ENCODE measurements around the gene ELANE. TPM values are rescaled to one million over a fixed set of nuclear protein-coding genes. Genes with fewer than 3 reads are reported as not detected.

ELANE gene
- total and polyA plus RNA-seq, 2 donors from 2014 or later: 0.85 TPM; not detected in 1

DNA sequence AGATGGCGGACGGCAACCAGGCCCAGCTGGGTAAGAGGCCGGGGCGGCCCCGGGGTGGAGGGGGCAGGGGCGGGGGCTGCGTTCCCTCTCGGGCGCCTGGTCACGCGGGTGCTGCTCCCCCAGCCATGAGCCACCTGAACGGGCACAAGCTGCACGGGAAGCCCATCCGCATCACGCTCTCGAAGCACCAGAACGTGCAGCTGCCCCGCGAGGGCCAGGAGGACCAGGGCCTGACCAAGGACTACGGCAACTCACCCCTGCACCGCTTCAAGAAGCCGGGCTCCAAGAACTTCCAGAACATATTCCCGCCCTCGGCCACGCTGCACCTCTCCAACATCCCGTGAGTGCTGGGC is 43.7 kb upstream of the ELANE start:
- Histone ChIP-seq H3K9ac (ENCODE audit: low read length in 3 of 3) (no peak overlapping the region), H3K36me3 (ENCODE audit: control insufficient read depth in 2 of 3, insufficient read depth in 3 of 3, low read length in 3 of 3) (peaks cover 7 to 58% (median 24%) of the 10 kb centered on the region in 3 donors), H3K27me3 (ENCODE audit: control insufficient read depth, insufficient read depth, low read length) (no peaks in the 10 kb centered on the region), H3K4me3 (ENCODE audit: low read length in 3 of 3) (no peak overlapping the region), H3K4me1 (ENCODE audit: control insufficient read depth in 2 of 3, insufficient read depth in 2 of 3, low read depth in 1 of 3, low read length in 3 of 3) (no peaks in the 10 kb centered on the region), H3K9me3 (ENCODE audit: control insufficient read depth in 2 of 3, insufficient read depth in 1 of 3, low read length in 3 of 3) (no peaks in the 10 kb centered on the region), H3K27ac (ENCODE audit: low read depth in 2 of 2, low read length in 2 of 2) (no peak overlapping the region)
- intact Hi-C loops (cut with DNase I): no loop called here
- FAIRE-seq (no peak), DNase-seq (peak in 1 of 5 donors; percentile 72)
- no peak for TF ChIP-seq CTCF (IDR thresholded peaks at IDR 0.05; ENCODE audit: borderline replicate concordance, extremely low read depth, insufficient read depth)

DNA sequence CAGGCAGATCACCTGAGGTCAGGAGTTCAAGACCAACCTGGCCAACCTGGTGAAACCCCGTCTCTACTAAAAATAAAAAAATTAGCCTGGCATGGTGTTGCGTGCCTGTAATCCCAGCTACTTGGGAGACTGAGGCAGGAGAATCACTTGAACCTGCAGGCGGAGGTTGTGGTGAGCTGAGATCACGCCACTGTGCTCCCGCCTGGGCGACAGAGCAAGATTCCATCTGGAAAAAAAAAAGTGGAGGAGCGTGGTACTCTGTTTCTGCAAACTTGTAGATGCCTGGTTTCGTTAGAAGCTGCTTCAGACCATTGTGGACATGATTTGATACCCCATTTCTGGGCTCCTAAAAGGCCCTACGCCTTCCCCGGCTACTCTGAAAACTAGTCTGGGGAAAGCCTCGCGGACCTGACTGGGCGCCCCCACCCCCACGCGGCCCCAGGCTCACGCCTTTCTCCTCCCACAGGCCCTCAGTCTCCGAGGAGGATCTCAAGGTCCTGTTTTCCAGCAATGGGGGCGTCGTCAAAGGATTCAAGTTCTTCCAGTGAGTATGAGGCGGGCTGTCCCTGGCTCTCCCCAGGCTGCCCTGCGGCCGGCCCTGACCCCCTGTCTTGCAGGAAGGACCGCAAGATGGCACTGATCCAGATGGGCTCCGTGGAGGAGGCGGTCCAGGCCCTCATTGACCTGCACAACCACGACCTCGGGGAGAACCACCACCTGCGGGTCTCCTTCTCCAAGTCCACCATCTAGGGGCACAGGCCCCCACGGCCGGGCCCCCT is 41.8 kb upstream of the ELANE start:
- DNase-seq (peak in 2 of 5 donors; percentile 61 to 80), FAIRE-seq (no peak)
- Histone ChIP-seq H3K36me3 (ENCODE audit: control insufficient read depth in 2 of 3, insufficient read depth in 3 of 3, low read length in 3 of 3) (peaks cover 7 to 42% (median 18%) of the 10 kb centered on the region in 3 donors), H3K4me3 (ENCODE audit: low read length in 3 of 3) (no peak overlapping the region), H3K9me3 (ENCODE audit: control insufficient read depth in 2 of 3, insufficient read depth in 1 of 3, low read length in 3 of 3) (no peaks in the 10 kb centered on the region), H3K9ac (ENCODE audit: low read length in 3 of 3) (no peak overlapping the region), H3K27me3 (ENCODE audit: control insufficient read depth, insufficient read depth, low read length) (no peaks in the 10 kb centered on the region), H3K27ac (ENCODE audit: low read depth in 2 of 2, low read length in 2 of 2) (no peak overlapping the region), H3K4me1 (ENCODE audit: control insufficient read depth in 2 of 3, insufficient read depth in 2 of 3, low read depth in 1 of 3, low read length in 3 of 3) (no peaks in the 10 kb centered on the region)
- TF ChIP-seq CTCF (IDR thresholded peaks at IDR 0.05; ENCODE audit: borderline replicate concordance, extremely low read depth, insufficient read depth): no peak
- intact Hi-C loops (cut with DNase I): no loop called here

- H3K9ac ChIP-seq (ENCODE audit: low read length in 3 of 3): no peak overlapping the region
- no peak overlapping the region for H3K27ac ChIP-seq (ENCODE audit: low read depth in 2 of 2, low read length in 2 of 2)
- peak in 1 of 5 donors; percentile 76 for DNase-seq
- intact Hi-C loops (cut with DNase I): no loop called here
- H3K9me3 ChIP-seq (ENCODE audit: control insufficient read depth in 2 of 3, insufficient read depth in 1 of 3, low read length in 3 of 3): no peaks in the 10 kb centered on the region
- peaks cover 7 to 38% (median 13%) of the 10 kb centered on the region in 3 donors for H3K36me3 ChIP-seq (ENCODE audit: control insufficient read depth in 2 of 3, insufficient read depth in 3 of 3, low read length in 3 of 3)
- H3K4me1 ChIP-seq (ENCODE audit: control insufficient read depth in 2 of 3, insufficient read depth in 2 of 3, low read depth in 1 of 3, low read length in 3 of 3): no peaks in the 10 kb centered on the region
- no peak overlapping the region for H3K4me3 ChIP-seq (ENCODE audit: low read length in 3 of 3)
- no peak for TF ChIP-seq CTCF (IDR thresholded peaks at IDR 0.05; ENCODE audit: borderline replicate concordance, extremely low read depth, insufficient read depth)
- no peak for FAIRE-seq
- no peaks in the 10 kb centered on the region for H3K27me3 ChIP-seq (ENCODE audit: control insufficient read depth, insufficient read depth, low read length)
These were observed 41.1 kb upstream of the ELANE start for GRCh38 chr19:810883-811489.
